ENCODE results near the gene DHRS12.

DNA sequence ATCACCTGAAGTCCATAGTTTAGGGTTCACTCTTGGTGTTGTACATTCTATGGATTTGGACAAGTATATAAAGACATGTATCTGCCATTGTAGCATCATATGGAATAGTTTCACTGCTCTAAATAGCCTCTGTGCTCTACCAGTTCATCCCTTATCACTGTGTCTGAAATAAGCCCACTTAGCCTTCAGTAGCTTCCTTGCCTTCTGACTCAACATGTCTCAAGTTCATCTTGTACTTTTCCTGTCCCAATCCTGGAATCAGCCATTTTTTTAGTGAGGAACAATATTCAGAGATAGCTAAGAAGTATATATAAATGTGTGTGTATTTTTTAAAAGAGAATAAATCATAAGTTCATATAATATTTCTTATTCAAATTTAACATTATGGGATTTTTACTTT, 79.2 kb downstream of the DHRS12 start:
- no peak for TF ChIP-seq EZH2 (IDR thresholded peaks at IDR 0.05)
- TF ChIP-seq FOXP2 (optimal IDR thresholded peaks at IDR 0.05; ENCODE audit: control extremely low read depth, extremely low read length, insufficient read depth) = no peak

Measured in SK-N-MC (cell line).